LHCN-M2 (cell line): Measurements from ENCODE around the gene CCL22. TPM values are rescaled to one million over a fixed set of nuclear protein-coding genes. Genes with fewer than 3 reads are reported as not detected.
"Not testable (repeated sequence)": the region's sequence is repeated elsewhere in the genome, so short reads cannot be mapped to it uniquely, and the experiment has no call there.

Source experiments
- DNase-seq: peaks from one replicate; pipeline ENCODE4 v3.0.0-alpha.2; 2012; ENCODE audit warnings: low read depth
- total RNA-seq: library from RNA; depleted of rRNA; stranded (reverse); fragments of >200 nt; gene quantifications from 2 replicates; pipeline ENCODE4 v1.2.3, GENCODE V29; 2014

Gene CCL22
- total RNA-seq, 1 experiment from 2014 or later, result not detected

- no peak for DNase-seq
Measured at GRCh38 chr16:57392694-57393093, 34.1 kb downstream of the CCL22 start.

- no peak for DNase-seq
Measured at GRCh38 chr16:57394444-57394843, 35.9 kb downstream of the CCL22 start.

- no peak for DNase-seq
Measured at GRCh38 chr16:57395026-57395425, 36.4 kb downstream of the CCL22 start.

- no peak for DNase-seq
Measured at GRCh38 chr16:57396786-57397185, 38.2 kb downstream of the CCL22 start.

GRCh38 chr16:57397493-57397892, 38.9 kb downstream of the CCL22 start:
- DNase-seq, result not testable (repeated sequence)

- no peak for DNase-seq
Measured at GRCh38 chr16:57401943-57402640, 43.5 kb downstream of the CCL22 start.

- no peak for DNase-seq
Measured at GRCh38 chr16:57403965-57404817, 45.6 kb downstream of the CCL22 start, which contains the start of gene CCL17. Gene CCL17, plus strand, starts transcription at chr16:57404767. Its CDS starts 9,166 bp downstream, at chr16:57413933.

- DNase-seq, result no peak
Measured at GRCh38 chr16:57405097-57405496, 46.5 kb downstream of the CCL22 start.

- no peak for DNase-seq
Measured at GRCh38 chr16:57406881-57407280, 48.3 kb downstream of the CCL22 start.

- DNase-seq, result no peak
Measured at GRCh38 chr16:57407521-57408353, 49.2 kb downstream of the CCL22 start.

GRCh38 chr16:57409065-57409464, 50.5 kb downstream of the CCL22 start:
- DNase-seq, result no peak

- DNase-seq, result peak; percentile 32
Measured at GRCh38 chr16:57409870-57410587, 51.4 kb downstream of the CCL22 start.

GRCh38 chr16:57411362-57411976, 52.9 kb downstream of the CCL22 start:
- peak; percentile 65 for DNase-seq

- no peak for DNase-seq
Measured at GRCh38 chr16:57412584-57412983, 54.0 kb downstream of the CCL22 start.

- no peak for DNase-seq
Measured at GRCh38 chr16:57413301-57413730, 54.7 kb downstream of the CCL22 start.

GRCh38 chr16:57413733-57414132, 55.1 kb downstream of the CCL22 start:
- DNase-seq, result no peak
